Type B pancreatic cell (in vitro differentiated cells): ENCODE results near the gene STOML1. TPM values are rescaled to one million over a fixed set of nuclear protein-coding genes. Genes with fewer than 3 reads are reported as not detected.

ENCODE experiments used
- DNase-seq: peaks from one replicate; pipeline ENCODE4 v3.0.0; 2021; ENCODE audit warnings: mixed read lengths; ENCODE audit not compliant: unreplicated experiment; ENCODE audit errors: extremely low spot score
- H3K27ac Mint-ChIP-seq: 2 replicates; pipeline ENCODE4 v1.8.0; 2021; ENCODE audit warnings: mild to moderate bottlenecking, mixed read lengths
- H3K27me3 Mint-ChIP-seq: 2 replicates; pipeline ENCODE4 v1.8.0; 2021; ENCODE audit warnings: mixed read lengths
- H3K36me3 Mint-ChIP-seq: 2 replicates; pipeline ENCODE4 v1.8.0; 2021; ENCODE audit warnings: mixed read lengths
- H3K4me1 Mint-ChIP-seq: one replicate; pipeline ENCODE4 v1.8.0; 2021; ENCODE audit warnings: mixed read lengths; ENCODE audit not compliant: unreplicated experiment
- H3K4me3 Mint-ChIP-seq: 2 replicates; pipeline ENCODE4 v1.8.0; 2021; ENCODE audit warnings: mild to moderate bottlenecking, mixed read lengths
- H3K9me3 Mint-ChIP-seq: 2 replicates; pipeline ENCODE4 v1.8.0; 2021; ENCODE audit warnings: mixed read lengths
- total RNA-seq: library from RNA; stranded (reverse); gene quantifications from 2 replicates; pipeline ENCODE4 v1.2.1, GENCODE V29; 2021; ENCODE audit warnings: low replicate concordance
- TF ChIP-seq, protein P1 (sequence below): fragments of 200-600 bp; sonication (generic); conservative IDR thresholded peaks from 2 replicates; pipeline ENCODE4 v1.5.0; 2021; ENCODE audit warnings: antibody characterized with exemption, mild to moderate bottlenecking

Gene STOML1
- total RNA-seq, 1 donor from 2014 or later: 10.4 TPM

DNA sequence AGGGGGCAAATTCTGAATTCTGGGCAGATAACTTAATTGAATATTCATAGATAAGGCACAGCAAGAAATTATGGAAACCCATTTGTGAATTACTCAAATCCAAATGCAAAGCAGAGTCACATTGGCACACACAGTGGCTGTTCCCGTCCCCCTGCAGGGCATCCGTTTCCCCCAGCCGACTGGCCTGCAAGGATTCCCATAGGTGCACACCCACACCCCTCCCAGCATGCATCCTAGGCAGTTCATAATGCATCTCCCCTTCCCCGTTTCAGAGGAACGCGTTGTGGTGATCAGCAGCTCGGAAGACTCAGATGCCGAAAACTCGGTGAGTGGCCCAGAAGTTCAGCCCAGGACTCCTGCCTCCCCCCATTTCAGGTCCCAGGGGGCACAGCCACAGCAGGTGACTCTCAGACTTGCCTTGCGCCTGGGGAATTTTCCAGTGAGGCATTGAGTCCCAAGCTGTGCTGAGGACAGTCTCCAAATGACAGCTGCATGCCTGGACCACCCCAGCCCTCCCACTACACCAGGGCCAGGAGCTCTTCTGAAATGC is 42.2 kb upstream of the STOML1 start:
- TF ChIP-seq, protein P1, sequence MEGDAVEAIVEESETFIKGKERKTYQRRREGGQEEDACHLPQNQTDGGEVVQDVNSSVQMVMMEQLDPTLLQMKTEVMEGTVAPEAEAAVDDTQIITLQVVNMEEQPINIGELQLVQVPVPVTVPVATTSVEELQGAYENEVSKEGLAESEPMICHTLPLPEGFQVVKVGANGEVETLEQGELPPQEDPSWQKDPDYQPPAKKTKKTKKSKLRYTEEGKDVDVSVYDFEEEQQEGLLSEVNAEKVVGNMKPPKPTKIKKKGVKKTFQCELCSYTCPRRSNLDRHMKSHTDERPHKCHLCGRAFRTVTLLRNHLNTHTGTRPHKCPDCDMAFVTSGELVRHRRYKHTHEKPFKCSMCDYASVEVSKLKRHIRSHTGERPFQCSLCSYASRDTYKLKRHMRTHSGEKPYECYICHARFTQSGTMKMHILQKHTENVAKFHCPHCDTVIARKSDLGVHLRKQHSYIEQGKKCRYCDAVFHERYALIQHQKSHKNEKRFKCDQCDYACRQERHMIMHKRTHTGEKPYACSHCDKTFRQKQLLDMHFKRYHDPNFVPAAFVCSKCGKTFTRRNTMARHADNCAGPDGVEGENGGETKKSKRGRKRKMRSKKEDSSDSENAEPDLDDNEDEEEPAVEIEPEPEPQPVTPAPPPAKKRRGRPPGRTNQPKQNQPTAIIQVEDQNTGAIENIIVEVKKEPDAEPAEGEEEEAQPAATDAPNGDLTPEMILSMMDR: no peak
- Mint-ChIP-seq H3K27me3 (no peaks in the 10 kb centered on the region), H3K4me1 (peaks cover 14% of the 10 kb centered on the region), H3K4me3 (no peak overlapping the region), H3K36me3 (peaks cover 8% of the 10 kb centered on the region), H3K9me3 (no peaks in the 10 kb centered on the region), H3K27ac (no peak overlapping the region)
- no peak for DNase-seq

DNA sequence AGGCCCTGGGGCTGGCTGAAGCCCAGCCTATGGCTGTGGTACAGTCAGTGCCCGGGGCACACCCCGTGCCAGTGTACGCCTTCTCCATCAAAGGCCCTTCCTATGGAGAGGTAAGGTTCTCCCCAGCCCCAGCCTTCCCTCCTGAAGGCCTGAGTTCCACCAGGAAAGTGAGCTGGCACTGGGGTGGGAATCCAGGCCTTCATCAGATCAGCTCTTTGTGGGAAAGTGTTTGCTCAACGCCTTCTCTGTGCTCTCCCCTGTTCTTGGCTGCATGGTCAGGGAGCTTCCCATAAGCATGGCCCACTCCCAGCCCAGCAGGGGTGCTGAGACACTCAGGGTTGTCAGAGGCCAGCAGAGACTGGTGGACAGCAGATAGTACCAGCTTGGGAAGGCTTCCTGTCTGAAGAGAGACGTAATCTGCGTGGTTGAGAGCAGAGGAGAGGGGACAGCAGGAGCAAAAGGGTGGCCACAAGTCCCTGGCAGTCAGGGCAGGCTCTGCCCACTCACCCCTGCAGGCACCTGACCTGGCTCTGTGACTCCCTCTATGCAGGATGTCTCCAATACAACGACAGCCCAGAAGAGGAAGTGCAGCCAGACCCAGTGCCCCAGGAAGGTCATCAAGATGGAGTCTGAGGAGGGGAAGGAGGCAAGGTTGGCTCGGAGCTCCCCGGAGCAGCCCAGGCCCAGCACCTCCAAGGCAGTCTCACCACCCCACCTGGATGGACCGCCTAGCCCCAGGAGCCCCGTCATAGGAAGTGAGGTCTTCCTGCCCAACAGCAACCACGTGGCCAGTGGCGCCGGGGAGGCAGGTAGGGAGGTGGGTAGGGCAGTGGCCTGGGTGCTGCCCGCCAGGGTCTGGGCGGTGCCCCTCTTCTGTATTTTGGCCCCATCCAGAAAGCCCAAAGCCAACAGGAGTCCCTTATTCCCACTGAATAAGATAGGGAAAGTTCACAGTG is 40.8 kb upstream of the STOML1 start:
- H3K36me3 Mint-ChIP-seq: peaks cover 12% of the 10 kb centered on the region

DNA sequence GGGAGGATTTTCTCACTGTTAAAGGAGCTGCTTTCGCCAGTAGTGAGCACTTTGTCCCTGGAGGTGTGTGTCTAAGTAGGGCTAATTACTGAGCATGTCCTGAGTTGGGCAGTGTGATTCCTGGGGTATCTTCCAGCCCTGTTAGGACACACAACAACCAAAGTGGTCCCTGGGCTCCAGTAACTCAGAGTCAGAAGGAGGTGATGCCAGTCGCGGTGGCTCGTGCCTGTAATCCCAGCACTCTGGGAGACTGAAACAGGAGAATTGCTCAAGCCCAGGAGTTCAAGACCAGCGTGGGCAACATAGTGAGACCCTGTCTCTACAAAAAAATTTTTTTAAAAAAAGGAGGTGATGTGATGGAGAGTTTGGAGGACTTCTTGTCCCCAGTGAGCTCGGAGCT is 40.0 kb upstream of the STOML1 start:
- DNase-seq: no peak
- Mint-ChIP-seq H3K9me3 (no peaks in the 10 kb centered on the region), H3K27ac (no peak overlapping the region), H3K4me1 (peaks cover 9% of the 10 kb centered on the region), H3K36me3 (peaks cover 12% of the 10 kb centered on the region), H3K4me3 (no peak overlapping the region), H3K27me3 (no peaks in the 10 kb centered on the region)
- TF ChIP-seq, protein P1: no peak

More for the DNA sequence above, 40.8 kb upstream of the STOML1 start:
- H3K4me3 Mint-ChIP-seq: no peak overlapping the region
- peaks cover 14% of the 10 kb centered on the region for H3K4me1 Mint-ChIP-seq
- H3K9me3 Mint-ChIP-seq: no peaks in the 10 kb centered on the region
- no peak overlapping the region for H3K27ac Mint-ChIP-seq
- TF ChIP-seq, protein P1: no peak
- DNase-seq: no peak
- H3K27me3 Mint-ChIP-seq: no peaks in the 10 kb centered on the region

DNA sequence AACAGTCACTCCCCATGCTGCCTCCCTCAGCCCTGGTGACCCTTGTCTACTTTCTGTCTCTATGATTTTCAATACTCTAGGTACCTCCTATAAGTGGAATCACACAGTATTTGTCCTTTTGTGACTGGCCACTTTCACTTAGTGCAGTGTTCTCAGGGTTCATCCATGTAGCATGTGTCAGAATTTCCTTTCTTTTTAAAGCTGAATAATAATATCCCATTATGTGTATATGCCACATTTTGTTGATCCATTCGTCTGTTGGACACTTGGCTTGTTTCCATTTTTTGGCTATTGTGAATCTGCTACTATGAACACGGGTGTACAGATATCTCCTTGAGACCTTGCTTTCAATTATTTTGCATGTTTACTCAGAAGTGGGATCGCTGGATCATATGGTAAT is 36.6 kb upstream of the STOML1 start:
- Mint-ChIP-seq H3K9me3 (no peaks in the 10 kb centered on the region), H3K27ac (no peak overlapping the region), H3K27me3 (no peaks in the 10 kb centered on the region), H3K4me3 (no peak overlapping the region), H3K4me1 (no peaks in the 10 kb centered on the region), H3K36me3 (peaks cover 8% of the 10 kb centered on the region)
- TF ChIP-seq, protein P1: no peak
- DNase-seq: no peak

DNA sequence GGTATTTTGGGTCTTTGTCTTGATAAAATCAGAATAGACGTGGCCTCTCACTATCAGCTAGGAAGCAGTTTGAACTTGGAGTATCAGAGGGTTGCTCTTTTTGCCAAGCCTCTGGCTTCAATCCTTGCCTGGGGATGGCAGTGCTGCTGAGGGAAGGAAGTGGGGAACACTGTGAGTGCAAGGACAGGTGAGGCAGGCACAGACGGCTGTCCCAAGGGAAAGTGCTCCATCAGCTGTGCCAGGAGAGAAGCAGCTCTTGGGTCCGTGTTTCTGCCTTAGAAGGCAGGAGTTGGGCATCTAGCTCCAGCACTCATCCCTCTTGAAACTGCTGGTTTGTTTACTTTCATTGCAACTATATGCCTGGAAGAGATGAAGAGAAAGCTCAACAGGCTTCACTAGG is 35.6 kb upstream of the STOML1 start:
- H3K27ac Mint-ChIP-seq: no peak overlapping the region
- H3K4me3 Mint-ChIP-seq: no peak overlapping the region
- H3K27me3 Mint-ChIP-seq: no peaks in the 10 kb centered on the region
- H3K4me1 Mint-ChIP-seq: no peaks in the 10 kb centered on the region
- peaks cover 8% of the 10 kb centered on the region for H3K36me3 Mint-ChIP-seq
- no peak for DNase-seq
- TF ChIP-seq, protein P1: no peak
- H3K9me3 Mint-ChIP-seq: no peaks in the 10 kb centered on the region
